HEK293 (cell line): Measurements from ENCODE around the gene SIMC1.

Source experiments
- TF ChIP-seq, protein P1 (sequence below): fragments of 450-650 bp; formaldehyde crosslinking; IDR thresholded peaks from 2 replicates; pipeline ENCODE4 v1.5.1; 2016; ENCODE audit warnings: missing biosample characterization, missing genetic modification characterization
- TF ChIP-seq, protein P2 (sequence below): fragments of 450-650 bp; formaldehyde crosslinking; IDR thresholded peaks from 2 replicates; pipeline ENCODE4 v1.5.1; 2016; ENCODE audit warnings: missing biosample characterization, missing genetic modification characterization, borderline replicate concordance
- TF ChIP-seq, protein P3 (sequence below): fragments of 450-650 bp; formaldehyde crosslinking; conservative IDR thresholded peaks from 2 replicates; pipeline ENCODE4 v1.5.1; 2016; ENCODE audit warnings: low read depth, missing biosample characterization, missing genetic modification characterization

DNA sequence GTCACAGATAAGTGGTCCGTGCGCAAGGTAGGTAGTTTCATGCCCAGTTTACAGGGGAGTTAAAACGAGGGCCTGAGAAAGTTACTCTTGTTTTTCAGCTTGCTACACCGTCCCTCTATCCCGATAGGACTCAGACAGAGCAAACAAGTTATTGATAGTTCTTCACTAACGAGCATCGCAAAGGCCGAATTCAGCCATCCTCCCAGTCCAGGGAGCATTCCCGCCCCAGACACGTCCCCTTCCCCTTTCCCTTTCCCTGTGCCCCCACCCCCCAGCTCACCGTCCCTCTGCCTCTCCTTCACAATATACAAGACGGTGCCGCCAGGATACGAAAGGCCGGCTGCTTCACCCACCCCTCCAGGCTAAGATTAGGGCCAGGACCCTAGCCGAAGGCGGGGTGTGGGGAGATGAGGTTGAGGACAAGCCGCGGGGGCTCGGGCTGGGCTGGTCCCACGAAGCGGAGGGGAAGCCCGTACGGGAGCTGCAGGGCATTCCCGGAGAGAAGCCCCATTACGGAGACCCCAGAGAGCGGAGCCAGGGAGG is 122.7 kb downstream of the SIMC1 start:
- TF ChIP-seq, protein P1, sequence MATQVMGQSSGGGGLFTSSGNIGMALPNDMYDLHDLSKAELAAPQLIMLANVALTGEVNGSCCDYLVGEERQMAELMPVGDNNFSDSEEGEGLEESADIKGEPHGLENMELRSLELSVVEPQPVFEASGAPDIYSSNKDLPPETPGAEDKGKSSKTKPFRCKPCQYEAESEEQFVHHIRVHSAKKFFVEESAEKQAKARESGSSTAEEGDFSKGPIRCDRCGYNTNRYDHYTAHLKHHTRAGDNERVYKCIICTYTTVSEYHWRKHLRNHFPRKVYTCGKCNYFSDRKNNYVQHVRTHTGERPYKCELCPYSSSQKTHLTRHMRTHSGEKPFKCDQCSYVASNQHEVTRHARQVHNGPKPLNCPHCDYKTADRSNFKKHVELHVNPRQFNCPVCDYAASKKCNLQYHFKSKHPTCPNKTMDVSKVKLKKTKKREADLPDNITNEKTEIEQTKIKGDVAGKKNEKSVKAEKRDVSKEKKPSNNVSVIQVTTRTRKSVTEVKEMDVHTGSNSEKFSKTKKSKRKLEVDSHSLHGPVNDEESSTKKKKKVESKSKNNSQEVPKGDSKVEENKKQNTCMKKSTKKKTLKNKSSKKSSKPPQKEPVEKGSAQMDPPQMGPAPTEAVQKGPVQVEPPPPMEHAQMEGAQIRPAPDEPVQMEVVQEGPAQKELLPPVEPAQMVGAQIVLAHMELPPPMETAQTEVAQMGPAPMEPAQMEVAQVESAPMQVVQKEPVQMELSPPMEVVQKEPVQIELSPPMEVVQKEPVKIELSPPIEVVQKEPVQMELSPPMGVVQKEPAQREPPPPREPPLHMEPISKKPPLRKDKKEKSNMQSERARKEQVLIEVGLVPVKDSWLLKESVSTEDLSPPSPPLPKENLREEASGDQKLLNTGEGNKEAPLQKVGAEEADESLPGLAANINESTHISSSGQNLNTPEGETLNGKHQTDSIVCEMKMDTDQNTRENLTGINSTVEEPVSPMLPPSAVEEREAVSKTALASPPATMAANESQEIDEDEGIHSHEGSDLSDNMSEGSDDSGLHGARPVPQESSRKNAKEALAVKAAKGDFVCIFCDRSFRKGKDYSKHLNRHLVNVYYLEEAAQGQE (tag by site-specific recombination) = no peak
- TF ChIP-seq, protein P2, sequence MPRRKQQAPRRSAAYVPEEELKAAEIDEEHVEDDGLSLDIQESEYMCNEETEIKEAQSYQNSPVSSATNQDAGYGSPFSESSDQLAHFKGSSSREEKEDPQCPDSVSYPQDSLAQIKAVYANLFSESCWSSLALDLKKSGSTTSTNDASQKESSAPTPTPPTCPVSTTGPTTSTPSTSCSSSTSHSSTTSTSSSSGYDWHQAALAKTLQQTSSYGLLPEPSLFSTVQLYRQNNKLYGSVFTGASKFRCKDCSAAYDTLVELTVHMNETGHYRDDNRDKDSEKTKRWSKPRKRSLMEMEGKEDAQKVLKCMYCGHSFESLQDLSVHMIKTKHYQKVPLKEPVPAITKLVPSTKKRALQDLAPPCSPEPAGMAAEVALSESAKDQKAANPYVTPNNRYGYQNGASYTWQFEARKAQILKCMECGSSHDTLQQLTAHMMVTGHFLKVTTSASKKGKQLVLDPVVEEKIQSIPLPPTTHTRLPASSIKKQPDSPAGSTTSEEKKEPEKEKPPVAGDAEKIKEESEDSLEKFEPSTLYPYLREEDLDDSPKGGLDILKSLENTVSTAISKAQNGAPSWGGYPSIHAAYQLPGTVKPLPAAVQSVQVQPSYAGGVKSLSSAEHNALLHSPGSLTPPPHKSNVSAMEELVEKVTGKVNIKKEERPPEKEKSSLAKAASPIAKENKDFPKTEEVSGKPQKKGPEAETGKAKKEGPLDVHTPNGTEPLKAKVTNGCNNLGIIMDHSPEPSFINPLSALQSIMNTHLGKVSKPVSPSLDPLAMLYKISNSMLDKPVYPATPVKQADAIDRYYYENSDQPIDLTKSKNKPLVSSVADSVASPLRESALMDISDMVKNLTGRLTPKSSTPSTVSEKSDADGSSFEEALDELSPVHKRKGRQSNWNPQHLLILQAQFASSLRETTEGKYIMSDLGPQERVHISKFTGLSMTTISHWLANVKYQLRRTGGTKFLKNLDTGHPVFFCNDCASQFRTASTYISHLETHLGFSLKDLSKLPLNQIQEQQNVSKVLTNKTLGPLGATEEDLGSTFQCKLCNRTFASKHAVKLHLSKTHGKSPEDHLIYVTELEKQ (tag by site-specific recombination) = no peak
- TF ChIP-seq, protein P3, sequence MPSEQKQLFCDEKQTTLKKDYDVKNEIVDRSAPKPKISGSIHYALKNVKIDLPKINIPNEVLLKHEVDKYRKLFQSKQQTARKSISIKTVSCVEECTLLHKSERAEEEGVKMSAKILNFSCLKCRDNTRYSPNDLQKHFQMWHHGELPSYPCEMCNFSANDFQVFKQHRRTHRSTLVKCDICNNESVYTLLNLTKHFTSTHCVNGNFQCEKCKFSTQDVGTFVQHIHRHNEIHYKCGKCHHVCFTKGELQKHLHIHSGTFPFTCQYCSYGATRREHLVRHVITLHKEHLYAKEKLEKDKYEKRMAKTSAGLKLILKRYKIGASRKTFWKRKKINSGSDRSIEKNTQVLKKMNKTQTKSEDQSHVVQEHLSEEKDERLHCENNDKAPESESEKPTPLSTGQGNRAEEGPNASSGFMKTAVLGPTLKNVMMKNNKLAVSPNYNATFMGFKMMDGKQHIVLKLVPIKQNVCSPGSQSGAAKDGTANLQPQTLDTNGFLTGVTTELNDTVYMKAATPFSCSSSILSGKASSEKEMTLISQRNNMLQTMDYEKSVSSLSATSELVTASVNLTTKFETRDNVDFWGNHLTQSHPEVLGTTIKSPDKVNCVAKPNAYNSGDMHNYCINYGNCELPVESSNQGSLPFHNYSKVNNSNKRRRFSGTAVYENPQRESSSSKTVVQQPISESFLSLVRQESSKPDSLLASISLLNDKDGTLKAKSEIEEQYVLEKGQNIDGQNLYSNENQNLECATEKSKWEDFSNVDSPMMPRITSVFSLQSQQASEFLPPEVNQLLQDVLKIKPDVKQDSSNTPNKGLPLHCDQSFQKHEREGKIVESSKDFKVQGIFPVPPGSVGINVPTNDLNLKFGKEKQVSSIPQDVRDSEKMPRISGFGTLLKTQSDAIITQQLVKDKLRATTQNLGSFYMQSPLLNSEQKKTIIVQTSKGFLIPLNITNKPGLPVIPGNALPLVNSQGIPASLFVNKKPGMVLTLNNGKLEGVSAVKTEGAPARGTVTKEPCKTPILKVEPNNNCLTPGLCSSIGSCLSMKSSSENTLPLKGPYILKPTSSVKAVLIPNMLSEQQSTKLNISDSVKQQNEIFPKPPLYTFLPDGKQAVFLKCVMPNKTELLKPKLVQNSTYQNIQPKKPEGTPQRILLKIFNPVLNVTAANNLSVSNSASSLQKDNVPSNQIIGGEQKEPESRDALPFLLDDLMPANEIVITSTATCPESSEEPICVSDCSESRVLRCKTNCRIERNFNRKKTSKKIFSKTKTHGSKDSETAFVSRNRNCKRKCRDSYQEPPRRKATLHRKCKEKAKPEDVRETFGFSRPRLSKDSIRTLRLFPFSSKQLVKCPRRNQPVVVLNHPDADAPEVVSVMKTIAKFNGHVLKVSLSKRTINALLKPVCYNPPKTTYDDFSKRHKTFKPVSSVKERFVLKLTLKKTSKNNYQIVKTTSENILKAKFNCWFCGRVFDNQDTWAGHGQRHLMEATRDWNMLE = no peak
